ENCODE results near the gene RBPMS2.

The RBPMS2 gene

GRCh38 chr15:64691896-64692565 is 83.4 kb downstream of the RBPMS2 start:
- DNase-seq (ENCODE audit: low spot score): no peak

DNA sequence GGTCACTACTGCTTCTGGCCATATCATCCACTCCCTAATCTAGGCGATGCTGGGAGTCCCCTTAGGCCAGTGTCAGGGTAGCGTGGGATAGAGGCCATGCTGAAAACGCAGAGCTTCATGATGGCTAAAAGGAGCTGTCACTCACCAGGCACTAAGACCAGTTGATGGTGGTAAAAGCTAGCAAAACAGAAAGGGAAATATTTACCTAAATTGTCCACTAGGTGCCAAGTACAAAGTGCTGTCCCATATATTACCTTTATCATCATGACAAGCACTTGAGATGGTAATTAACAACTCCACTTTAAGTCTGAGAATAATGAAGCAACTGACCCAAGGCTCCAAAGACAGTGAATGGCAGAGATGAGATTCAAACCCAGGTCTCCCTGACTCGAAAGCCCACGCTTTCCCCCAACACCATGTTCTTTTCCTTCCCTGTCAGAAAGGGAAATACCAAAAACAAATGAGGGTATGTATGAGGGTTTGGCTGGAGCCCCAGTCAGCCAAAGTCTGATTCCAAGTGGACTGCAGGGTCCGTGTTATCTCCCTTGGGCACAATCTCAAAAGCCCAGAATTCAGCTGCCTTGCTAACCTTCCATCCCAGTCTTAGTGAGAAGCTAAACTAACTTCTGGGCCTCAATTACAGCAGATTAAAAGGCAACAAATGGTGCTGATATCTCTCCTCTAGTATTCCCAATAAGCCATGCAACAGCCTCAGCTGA is 84.7 kb downstream of the RBPMS2 start:
- DNase-seq (ENCODE audit: low spot score): no peak

DNA sequence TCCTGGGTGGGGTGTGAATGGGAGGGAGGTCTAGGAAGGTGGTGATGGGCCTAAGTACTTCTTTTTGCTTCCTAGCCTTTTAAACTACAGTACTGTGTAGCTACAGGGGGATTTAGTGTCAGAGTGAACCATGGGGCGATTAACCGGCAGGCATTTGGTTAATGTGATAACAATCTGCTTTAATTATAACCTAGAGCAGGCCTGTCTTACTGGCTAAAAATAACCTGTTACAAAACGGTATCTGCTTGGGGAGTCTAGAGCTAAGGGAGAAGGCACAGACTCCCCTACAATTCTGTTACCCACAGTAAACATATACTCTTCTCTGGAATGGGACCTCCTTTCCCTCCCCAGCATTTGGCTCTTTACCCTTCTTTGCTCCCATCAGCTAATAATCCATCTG is 85.4 kb downstream of the RBPMS2 start:
- DNase-seq (ENCODE audit: low spot score): no peak
